CD1c-positive myeloid dendritic cell (primary cell): Measurements from ENCODE around the gene TFAP2A.

Experiments used
- DNase-seq: peaks from one replicate; pipeline ENCODE4 v3.0.0-alpha.2; 2016; ENCODE audit errors: extremely low spot score

The TFAP2A gene

DNA sequence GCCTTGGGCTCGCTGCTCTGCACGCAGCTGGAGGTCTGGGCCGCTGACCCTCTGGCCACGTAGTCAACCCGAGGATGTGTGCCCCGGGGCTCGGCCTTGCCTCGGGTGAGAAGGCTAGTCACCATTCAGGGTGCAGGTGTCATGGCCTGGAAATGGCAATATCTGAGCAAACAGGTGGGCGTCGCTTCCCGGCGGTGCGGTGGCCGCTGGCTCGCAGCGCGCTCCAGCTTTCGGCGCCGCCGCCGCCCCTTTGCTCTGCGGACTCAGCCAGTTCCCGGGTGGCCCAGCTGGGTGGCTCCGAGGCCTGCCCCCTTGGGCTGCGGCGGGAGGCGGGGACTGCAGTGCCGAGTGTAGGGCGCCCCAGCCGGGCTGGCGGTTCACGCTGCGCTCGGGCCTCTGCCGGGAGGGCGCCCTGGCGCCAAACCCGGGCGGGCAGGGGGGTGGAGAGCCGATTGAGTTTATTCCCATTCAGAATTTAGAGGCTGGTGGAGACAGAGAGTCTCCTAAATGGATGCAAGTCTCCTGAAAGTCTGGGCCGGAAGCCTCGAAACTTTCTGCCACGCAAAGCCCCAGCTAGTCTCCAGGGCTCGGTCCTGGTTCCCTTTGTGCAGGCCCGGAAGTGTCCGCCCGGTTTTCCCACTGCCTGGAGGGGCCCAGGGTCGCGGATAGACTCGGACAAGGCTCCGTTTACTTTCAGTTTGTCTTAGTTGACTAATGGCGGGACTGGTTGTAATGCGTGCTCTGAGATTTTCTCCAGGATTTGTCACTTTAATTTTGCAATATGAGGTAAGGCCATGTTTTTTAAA is 11.3 kb upstream of the TFAP2A start:
- no peak for DNase-seq

DNA sequence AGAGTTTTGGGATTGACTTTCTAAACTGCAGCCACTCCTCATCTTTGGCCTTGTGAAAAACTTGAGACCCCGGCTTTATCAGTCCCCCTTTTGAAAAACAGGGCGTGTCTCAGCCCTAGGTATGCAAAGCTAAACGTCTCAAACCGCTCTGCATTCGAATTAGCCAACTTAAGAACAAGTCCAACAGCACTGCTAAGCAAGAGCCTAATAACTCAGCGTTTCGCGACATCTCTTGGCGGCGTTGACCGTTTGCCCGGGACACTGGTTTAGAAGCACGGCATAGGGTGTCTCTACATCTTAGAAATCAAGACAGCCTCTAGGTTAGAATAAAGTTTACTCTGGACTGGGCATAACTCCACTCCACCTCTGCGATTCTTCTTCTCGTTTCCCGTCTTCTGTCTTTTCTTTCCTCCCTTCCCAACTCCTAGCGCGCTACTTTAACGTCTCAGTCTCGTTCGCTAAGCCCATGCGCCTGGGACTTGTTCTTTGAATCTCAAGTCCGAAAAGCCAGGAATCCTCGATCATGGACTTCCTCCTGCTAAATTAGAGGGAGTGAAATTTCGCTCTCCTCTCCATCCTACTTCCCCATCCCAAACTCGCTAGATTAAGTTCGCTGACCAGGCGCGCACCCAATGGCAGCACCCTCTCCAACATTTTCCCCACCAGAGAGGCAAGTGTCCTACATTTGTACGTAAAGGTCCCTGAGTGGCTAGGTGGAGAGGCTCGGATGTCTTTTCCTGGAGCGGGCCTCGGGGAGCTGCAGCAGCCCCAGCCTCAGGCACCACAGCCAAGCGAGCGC is 10.5 kb upstream of the TFAP2A start:
- no peak for DNase-seq

DNA sequence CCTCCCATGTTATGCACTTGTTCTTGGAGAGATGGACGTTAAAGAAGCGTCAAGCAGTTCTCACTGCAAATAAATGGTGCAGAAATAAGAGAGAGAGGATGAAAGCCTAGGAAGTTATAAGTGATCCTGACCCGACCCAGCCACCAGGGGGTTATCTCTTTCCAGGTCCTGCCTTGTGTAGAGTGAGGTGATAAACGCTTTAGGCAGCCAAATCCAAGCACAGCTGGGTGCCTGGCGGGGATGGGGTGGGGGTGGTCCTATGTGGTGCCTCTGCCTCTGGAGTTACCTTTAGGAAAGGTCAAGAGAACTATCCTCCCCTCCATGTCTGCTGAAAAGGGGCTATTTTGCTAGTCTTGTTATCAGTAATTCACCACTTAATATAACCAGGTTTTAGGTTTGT is 9.2 kb upstream of the TFAP2A start:
- no peak for DNase-seq

DNA sequence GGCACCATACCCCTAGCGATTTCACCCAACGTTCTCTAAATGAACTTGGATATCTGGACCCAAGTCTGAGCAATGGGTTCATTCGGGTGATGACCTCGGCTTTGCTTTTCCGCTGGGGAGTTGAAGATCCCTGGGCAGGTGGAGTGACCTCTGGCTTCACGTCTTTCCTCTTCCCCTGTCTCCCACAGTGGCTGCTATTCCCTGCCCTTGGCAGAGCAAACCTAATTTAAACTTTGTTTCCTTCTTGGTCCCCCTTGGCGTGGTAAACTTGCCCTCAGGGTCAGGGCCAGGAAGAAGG is 7.8 kb upstream of the TFAP2A start:
- DNase-seq = no peak

DNA sequence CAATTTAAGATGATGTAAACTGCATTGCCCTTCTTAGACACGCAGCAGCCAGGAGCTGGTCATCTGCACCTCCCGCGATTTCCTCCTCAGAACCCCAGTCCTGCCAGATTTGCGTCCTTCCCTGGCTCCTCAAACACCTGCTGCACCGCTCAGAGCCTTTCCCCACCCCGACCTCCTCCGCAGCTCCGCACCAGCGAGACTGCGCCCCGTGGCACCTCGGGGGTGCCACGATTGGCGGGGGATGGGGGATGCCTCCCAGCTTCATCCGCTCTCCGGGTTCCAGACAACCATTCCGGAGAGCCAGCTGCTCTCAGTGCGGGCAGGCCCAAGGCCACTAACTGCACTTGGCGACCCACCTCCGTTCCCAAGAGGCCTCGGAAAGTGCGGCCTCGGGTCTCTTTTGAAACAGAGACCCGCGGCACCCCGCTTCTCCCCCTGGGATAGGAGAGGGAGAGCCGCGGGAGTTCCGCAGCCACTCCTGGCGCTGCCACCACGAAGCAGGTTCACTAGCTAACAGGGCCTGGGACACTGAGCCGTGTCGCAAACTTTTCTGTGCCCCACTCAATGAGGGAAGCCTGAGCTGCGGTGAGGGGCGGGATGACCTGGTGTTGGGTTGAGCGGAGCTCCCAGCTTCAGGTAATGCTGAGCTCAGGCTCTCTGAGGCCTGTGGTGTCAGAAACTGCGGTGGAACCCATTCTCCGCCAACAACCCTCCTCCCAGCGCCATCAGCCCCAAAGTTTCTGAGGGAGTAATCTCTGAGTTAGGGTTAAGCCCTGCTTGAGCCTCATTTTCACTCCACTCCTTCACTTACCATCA is 7.3 kb upstream of the TFAP2A start:
- DNase-seq = no peak

DNA sequence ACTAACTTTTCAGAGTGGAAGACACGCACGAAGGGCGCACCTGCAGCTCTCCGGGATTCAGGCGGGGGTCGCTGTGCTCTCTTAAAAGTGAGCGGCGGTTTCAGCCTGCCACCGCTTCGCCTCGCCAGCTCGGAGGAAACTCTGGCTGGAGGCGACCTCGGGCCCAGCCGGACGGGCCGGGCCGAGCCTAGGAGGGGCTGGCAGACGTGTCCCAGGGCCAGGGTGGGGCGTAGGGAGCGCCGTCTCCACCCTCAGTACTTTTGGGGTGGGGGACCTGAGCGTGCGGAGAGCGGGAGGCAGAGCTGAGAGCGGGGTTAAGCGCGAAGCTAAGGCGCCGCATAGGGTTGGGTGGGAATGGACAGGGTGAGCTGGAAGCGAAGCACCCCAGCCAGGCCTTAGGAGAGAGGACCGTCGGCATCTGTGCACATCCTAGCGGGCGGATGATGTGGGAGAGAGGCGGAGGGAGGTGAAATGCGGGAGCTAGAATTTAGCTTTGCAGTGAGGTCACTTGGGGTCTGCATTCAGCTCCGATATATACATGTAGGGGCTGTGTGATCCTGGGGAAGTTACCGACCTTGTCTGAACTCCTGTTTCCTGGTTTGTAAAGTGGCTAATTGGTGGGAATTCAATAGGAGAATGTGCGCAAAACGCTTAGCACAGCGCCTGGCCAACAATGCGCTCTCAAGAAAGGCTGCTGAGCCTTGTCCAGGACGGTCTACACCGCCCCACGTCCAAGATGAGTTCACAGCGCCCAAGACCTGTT is 6.5 kb upstream of the TFAP2A start:
- no peak for DNase-seq

DNA sequence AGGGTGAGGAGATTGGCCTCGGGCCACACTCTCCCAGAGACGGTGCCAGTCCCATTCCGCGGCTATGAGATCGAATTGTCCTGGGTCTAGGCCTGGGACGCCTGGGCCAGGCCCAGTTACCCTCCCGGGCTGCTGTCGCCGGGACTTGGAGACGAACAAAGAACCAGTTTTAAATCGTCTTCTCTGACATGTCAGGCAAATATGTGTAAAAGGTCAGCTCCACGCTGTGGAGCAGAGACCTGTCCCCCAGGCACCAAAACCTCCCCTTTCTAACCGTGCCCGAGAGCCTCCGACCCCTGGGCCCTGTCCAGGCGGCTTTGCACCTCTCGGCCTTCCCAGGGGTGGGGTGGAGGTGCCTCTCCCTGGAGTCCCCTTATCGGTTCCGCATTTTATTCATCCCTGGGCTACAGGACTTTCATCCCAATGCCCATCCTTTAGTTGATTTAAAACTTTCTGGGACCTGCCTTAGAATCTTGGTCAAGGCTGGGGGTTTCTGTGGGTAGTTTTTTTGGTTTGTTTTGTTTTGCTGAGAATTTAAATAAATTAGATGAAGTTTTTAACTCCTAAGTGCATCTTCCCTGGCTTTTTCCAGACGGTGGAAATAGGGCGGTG is 5.8 kb upstream of the TFAP2A start:
- DNase-seq = no peak

DNA sequence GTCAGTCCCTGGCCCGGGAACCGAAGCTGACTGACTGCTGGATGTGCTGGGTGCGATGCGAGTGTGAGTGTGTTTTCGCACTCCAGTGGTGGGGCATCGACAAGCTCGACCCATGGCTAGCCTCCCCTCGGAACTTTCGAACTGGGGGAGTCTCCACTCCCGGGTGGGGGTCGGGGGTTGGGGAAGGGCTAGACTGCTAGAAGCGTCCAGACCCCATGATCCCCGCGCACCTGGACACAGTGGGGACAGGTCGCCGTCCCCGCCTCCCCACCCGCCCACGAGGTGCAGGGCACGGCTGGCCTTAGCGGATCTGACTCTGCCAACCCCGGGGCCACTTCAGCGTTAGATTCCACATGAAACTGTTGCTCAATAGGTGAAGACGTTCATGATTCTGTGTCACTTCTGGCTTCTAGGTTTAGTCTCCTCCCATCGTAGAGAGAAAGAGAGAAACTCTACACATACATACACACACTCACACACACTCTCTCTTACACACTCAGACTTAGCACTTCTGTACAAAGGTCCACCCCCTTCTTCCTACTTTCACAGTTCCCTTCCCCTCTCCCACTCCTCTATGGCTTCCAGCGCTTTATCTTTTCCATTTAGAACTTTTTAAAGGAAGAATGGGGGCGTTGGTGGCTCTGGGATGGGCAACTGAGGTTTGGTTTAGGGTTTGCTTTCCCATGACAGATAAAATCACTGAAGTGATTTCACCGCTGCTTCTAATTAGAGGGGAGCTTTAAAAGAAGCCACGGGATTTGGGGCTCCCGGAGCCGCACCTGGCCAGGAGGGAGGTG is 5.1 kb upstream of the TFAP2A start:
- peak; percentile 18 for DNase-seq

DNA sequence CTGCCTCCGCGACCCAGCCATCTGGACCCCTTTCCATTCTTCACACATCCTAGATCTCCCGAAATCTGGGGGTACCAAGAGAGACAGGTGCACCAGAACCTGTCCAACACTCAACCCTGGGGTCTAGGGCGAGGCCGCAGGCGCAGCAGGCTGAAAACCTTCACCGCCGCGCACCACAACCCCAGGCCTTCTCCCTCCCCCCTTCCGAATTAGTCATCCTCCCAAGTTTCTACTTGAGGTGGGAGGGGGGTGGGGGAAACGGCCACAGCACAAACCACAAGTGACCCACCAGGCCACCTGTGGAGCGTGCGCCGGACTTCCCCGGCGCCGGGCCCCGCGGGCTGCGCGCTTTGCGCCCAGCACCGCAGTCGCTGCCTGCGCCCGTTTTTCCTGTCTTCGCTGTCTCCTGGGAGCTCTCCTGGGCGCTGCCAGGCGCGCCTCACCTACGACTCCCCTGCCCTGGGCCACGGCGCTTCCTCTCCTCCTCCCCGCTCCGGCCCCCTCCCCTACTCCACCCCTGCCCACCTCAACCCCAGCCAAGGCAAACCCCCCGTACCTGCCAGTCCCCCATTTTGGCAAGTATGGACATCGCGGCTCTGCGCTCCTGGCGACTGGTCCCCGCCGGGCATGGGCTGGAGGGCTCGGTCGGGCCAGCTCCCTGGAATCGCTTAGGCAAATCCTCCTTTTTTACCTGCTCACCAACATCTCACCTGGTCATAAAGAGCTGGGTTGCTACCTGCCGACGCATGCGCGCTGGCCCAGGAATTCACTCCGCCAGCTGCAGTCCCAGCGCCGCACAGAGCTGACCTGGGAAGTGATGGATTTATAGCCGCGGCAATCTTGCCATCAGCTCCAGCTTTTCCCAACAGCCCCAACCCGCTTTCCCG is 4.2 kb upstream of the TFAP2A start:
- no peak for DNase-seq

DNA sequence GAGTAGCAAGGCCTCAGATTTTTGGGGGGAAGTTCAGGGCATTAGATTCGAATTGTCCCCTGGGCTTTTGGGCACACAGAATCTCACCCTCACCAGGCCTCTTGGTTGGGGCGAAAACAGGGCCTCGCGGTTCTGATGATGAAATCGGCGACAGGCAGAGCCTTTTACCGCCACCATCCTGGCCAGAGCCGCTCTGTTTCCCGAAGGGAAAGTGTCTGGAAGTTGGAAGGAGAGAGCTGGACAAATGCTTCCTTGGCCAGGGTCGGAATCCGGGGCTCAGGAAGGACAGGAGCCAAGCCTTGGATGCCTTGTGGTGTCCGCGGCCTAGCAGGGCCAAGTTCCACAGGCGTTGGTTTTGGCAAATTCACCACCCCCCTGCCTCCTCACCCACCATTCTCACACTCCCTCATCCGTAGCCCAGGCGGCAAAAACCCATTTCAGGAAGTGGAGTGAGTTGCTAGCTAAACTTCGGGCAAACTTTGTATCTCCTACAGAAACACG is 3.5 kb upstream of the TFAP2A start:
- no peak for DNase-seq

DNA sequence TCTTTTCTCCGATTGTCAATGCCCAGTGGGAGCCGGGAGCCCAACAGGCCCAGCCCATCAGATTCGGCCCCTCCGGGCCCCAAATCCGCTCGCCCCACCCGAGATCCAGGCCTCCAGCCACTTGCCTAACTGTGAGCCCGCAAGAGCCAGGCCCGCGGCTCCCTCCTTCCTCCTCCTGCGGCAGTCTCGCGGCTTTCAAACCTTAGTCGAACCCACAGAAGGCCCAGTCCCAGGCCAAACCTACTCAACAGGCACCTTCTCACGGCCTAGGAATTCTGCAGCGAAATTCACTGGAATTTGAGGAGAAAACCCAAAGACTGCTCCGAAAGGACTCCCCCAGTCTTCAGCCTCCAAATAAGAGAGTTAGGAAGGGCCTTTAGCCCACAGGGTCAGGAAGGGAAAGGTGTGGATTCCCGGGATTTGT is 2.8 kb upstream of the TFAP2A start:
- DNase-seq = no peak

DNA sequence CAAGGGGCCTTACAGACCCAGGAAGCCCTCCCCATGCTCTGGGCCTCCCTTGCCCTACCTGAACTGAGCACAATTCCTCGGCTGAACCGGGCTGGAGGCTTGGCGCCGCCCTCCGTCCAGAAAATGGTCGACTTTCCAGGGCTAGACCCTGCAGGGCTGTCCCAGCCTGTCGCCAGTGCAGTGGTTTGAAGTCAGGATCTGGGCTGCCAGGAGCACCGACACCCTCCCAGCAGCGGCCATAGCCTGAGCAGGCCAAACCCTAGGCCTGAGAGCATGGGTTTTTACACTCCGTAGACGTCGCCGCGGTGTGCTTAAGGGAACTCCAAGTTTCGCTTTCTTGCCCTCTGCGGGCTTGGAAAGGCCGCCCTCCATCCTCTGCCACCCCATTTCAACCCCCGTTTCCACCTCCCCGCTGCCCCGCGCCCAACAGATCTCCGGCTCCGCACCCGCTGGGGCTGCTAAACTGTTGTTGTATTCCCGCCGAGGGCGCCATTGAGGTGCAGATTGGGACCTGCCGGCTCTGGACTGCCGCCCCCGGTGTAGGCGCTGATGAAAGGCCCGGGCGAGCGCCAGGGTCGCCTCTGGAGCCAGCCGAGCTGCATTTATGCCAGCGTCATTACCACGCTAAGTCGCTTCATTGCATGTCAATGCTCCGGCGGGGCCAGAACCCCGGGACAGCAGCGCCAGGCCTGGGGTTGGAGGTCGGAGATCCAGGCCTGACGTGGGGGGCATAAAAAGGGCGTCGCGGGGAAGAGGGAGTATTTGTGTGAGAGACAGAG is 2.2 kb upstream of the TFAP2A start:
- no peak for DNase-seq

DNA sequence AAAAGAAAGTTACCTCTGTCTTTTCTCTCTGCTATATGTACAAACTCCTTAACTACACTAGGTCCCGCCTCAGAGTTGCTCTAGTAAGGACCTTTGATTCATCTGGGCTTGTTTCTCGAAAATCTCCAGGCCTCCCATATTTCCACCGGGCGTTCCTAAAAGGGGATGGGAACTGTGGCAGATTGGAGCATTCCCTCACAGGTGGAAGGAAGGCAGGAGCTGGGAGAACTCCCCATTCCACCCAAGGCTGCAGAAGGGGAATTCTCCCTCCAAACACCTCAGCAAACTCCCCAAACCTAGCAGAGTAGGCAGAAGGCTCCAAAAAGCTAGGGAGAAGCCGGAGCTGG is 1.6 kb upstream of the TFAP2A start:
- no peak for DNase-seq

DNA sequence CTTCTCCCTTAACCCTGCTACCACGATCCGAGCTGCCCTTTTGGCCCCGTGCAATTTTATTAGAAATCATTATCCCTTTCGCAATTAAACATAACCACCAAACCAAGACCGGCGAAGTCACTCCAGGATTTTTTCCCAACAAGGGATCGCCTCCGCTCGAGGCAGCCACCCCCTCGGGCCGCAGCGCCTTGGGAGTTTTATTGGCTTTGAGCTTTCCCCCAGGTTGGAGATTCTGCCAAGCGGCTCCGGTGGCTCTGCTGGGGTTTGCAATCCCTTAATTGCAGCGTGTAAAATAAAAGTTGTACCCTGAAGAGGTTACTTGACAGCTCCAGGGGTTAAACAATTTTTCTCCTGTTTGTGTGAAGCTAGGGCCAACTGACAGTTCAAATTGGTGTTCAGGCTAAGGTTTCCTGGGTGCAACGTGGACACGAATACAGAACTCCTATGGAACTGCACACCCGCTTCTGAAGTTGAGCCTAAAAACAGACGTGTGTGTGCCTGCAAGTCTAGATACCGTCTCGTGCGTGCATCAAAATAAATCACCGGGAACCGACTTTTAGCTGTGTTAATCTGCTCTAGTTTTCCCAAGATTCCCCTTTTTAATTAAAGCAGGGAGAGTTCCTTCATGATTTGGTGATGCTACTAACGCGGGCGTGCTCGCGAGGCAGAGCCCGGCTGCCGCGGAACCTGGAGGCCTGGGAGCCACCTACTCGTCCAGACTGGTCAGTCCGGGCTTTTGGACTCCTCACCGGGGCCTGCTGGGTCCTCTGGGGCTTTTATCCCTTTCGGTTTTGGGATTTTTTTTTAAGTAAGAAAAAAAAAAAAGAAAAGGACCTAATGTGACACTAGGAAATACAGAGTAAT is 975 bp upstream of the TFAP2A start:
- DNase-seq = no peak

DNA sequence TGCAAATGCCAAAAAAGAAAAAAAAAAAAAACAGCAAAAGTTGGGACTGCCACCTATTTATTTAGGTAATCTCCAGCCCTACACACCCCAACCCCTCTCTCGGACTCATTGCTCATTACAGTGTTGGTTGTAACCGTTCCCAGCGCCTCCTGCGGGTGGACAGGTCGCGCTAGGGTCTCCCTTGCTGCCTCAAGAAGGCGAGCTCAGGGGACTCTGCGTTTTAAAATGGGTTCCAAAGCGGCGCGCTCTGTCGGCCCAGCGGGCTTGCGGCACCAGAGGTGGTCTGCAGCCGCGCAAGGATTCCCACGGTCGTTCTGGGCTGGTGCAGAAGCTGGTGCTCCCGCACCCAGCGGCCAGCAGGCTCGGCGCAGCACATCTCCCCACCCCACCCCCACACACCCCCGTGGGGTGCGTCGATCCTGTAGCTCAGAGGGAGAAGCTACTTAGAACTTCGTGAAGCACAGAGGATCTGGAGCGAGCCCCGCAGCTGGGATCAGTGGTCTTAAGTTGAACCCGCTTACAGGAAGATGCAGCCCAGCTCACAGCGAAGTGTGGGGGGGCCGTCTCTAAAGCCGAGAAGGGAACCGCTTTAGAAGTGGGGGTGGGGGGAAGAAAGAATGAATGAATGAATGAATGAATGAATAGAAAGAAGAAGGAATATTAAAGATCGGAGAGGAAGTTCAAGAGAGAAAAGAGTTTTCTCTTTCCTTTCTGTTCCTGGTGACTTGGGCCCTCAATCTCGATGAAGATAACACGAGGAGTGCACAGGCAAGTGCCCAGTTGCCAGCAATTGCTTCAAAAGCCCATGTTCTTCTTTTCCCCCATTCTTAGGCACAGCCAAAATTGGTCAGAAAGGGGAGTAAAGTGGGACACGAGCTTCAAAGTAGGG is 780 bp downstream of the TFAP2A start:
- no peak for DNase-seq

DNA sequence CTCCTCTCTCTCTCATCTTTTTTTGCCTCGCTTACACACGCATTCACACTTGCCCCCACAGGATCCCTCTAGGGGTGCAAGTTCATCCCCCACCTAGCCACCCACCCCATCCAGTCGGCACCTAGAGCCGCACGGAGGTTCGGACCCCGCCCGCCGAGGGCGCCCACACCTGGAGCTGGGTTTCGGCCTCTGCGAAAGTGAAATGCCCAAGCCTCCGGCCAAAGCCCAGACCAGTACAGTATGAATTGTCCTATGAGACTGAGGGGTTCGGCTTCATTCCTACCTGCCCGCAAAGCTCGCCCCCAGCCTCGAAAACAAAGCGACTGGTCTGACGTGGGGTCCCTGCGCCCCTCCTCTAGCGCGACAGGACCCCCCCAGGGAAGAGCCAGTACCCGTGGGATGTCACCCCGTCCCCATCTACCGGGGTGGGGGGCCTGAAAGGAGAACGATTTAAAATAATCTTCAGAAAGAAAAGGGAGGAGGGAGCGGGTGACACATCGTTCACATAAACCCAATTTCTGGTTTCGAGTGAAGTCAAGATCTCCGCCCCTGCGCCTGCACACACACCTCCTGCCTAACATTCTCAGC is 1.5 kb downstream of the TFAP2A start:
- no peak for DNase-seq
